Loucy (cell line): Measurements from ENCODE around the gene CYP26B1.

ENCODE experiments used
- CTCF ChIP-seq: fragments of 200-600 bp; sonication (generic); conservative IDR thresholded peaks from 2 replicates; pipeline ENCODE4 v1.5.1; 2014; ENCODE audit warnings: mild to moderate bottlenecking, antibody characterized with exemption, low read length
- EZH2phosphoT487 ChIP-seq: fragments of 200-600 bp; IDR thresholded peaks from 2 replicates; pipeline ENCODE4 v1.6.1; 2018; ENCODE audit warnings: antibody characterized with exemption, mild to moderate bottlenecking, moderate library complexity, borderline replicate concordance

GRCh38 chr2:72097276-72097675 is 50.4 kb downstream of the CYP26B1 start:
- TF ChIP-seq CTCF, result no peak
- no peak for TF ChIP-seq EZH2phosphoT487
